Activated T-cell treated with anti-CD3 and anti-CD28 coated beads for 4 hours (primary cell): ENCODE data around the gene CAPN11.
A peak's percentile ranks its signal among the peaks of the same experiment; 100 is the strongest.
"Not testable (repeated sequence)": the region's sequence is repeated elsewhere in the genome, so short reads cannot be mapped to it uniquely, and the experiment has no call there.

ENCODE experiments used
- DNase-seq: peaks from one replicate; pipeline ENCODE4 v3.0.0-alpha.2; 2020

CAPN11 gene

DNA sequence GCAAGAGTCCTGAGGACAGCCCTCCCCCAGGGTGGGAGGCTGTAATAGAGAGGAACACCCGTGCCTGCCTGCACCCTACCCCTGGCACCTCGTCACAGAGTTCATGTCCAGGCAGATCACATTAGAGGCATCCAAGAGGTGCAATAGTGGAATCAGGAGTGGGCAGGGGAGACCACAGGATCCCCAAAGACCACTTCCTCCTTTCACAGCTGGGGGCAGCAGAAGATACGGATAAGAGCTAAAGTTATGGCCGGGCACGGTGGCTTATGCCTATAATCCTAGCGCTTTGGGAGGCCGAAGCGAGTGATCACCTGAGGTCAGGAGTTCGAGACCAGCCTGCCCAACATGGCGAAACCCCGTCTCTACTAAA lies 1.5 kb upstream of the CAPN11 start:
- no peak for DNase-seq

DNA sequence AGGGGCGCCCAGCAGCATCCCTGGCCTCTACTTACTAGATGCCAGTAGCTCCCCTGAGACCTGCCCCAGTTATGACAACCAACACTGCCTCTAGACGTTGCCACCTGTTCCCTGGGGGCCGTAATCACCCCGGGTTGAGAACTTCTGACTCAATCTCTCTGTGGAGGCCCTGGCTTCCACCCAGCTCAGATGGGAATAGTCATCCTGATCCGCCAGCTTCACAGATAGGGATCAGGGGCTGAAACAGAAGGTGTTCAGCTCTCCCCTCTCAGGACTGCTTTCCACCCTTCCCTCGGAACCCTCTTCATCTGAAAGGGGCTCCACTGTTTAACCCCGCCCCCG lies 3.3 kb downstream of the CAPN11 start:
- no peak for DNase-seq

- no peak for DNase-seq
Measured at GRCh38 chr6:44162876-44163625, 4.4 kb downstream of the CAPN11 start.

DNA sequence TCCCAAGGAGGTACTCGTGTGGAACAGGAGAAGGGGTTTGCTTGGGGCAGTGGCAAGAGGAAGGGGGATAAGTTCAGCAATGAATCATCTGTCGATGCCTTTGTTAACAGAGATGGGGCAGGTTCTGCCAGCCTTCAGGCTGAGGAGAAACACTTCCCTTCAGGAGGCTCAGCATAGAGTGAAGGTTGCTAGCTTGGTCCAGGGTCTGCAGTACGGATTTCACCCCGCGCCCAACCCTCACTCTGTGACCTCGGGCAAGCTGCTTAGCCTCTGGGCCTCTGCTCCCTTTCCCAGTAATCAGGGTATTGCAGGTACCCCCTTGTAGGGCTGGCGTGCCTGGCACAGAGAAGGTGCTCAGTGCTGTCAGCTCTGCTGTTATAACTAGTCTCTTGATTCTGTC lies 7.5 kb downstream of the CAPN11 start:
- no peak for DNase-seq

- DNase-seq, result no peak
Measured at GRCh38 chr6:44166591-44167184, 8.1 kb downstream of the CAPN11 start.

GRCh38 chr6:44167567-44167966 lies 8.9 kb downstream of the CAPN11 start:
- DNase-seq, result no peak

DNA sequence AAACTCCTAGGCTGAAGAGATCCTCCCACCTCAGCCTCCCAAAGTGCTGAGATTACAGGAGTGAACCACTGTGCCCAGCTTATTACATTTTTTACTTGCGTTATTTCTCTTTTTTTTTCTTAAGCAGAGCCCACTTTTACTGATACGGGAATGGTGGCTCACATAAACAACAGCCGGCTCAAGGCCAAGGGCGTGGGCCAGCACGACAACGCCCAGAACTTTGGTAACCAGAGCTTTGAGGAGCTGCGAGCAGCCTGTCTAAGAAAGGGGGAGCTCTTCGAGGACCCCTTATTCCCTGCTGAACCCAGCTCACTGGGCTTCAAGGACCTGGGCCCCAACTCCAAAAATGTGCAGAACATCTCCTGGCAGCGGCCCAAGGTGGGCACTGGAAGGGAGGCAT lies 10.5 kb downstream of the CAPN11 start:
- no peak for DNase-seq

- no peak for DNase-seq
Measured at GRCh38 chr6:44169886-44170570, 11.4 kb downstream of the CAPN11 start.

DNA sequence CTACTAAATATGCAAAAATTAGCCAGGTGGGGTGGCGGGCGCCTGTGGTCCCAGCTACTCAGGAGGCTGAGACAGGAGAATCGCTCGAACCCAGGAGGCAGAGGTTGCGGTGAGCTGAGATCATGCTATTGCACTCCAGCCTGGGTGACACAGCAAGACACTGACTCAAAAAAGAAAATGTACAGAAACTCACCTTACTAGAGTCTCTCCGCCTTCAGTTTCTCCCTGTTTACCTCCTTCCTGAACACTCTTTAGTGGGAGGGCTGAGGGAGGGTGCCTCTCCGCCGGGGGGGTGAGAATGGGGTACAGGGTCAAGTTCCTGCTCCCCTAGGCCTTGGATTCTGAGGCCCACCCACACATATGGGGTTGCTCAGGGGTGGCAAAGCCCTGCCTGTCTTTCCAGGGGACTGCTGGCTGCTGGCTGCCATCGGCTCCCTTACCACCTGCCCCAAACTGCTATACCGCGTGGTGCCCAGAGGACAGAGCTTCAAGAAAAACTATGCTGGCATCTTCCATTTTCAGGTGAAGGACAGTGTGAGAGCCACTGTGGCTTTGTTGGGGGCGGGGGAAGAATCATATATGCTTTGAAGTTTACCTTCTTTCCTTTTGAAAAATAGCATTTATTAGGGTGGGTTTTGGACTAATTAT lies 13.4 kb downstream of the CAPN11 start:
- no peak for DNase-seq

- peak; percentile 71 for DNase-seq
Measured at GRCh38 chr6:44172731-44173500, 14.3 kb downstream of the CAPN11 start.

- no peak for DNase-seq
Measured at GRCh38 chr6:44176130-44176761, 17.6 kb downstream of the CAPN11 start.

DNA sequence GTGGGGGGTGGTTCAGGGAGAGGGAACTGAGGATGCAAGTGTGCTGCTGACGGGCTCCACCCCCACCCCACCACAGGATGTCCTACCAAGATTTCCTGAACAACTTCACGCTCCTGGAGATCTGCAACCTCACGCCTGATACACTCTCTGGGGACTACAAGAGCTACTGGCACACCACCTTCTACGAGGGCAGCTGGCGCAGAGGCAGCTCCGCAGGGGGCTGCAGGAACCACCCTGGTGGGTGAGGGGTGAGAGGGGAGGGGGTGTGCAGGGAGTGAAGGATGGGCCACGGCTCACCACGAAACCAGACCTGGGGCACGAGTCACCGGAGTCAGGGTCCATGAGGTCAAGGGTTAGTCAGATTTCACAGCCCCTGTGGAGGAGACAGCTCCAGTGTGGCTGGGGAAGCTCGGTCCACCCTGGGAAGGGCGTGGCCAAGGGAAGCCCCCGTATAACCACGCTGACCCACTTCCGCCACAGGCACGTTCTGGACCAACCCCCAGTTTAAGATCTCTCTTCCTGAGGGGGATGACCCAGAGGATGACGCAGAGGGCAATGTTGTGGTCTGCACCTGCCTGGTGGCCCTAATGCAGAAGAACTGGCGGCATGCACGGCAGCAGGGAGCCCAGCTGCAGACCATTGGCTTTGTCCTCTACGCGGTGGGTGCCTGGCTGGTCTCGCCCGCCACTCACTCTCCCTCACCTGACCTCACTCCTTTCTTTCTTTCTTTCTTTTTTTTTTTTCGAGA lies 18.3 kb downstream of the CAPN11 start:
- DNase-seq, result no peak

- DNase-seq, result no peak
Measured at GRCh38 chr6:44177691-44178423, 19.2 kb downstream of the CAPN11 start.

DNA sequence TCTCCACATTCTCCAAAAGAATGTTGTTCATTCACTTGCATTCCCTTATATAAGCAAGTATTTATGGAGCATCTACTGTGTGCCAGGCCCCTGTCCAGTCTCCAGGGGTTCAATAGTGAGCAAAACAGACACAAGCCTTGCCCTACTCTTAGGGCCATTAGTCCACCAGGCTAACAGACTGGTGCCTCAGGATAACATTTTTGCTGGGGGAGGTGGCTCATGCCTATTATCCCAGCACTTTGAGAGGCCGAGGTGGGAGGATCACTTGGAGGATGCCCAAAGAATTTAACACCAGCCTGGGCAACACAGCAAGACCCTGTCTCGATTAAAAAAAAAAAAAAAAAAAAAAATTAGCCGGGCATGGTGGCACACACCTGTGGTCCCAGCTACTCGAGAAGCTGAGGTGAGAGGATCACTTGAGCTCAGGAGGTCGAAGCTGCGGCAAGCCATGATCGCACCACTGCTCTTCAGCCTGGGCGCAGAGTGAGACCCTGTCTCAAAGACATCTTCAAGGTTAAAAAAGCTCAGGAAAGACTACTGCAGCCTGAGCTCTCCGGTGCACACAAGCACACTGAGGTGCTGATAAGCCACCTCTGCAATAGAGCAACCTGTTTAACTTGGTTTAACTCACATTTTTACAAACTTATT lies 19.9 kb downstream of the CAPN11 start:
- DNase-seq, result no peak

- DNase-seq, result no peak
Measured at GRCh38 chr6:44179072-44179536, 20.5 kb downstream of the CAPN11 start.

- no peak for DNase-seq
Measured at GRCh38 chr6:44179648-44180047, 21.0 kb downstream of the CAPN11 start.

DNA sequence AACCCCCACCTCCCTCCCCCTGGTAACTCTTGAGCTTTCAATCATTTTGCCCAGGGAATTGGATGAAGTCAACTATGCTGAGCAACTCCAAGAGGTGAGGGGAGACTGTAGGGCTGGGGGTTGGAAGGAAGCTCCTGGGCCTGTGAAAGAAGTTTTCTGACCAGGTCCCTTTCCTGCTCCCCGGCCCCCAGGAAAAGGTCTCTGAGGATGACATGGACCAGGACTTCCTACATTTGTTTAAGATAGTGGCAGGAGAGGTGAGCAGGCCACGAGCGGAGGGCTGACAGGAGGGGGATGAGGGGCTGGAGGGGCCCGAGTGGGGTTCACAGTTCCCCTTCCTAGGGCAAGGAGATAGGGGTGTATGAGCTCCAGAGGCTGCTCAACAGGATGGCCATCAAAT lies 21.8 kb downstream of the CAPN11 start:
- DNase-seq, result no peak

- no peak for DNase-seq
Measured at GRCh38 chr6:44180886-44181285, 22.3 kb downstream of the CAPN11 start.

- not testable (repeated sequence) for DNase-seq
Measured at GRCh38 chr6:44181784-44182183, 23.2 kb downstream of the CAPN11 start.

- DNase-seq, result no peak
Measured at GRCh38 chr6:44182911-44183390, 24.3 kb downstream of the CAPN11 start.
